HL-60 (cell line): ENCODE measurements around the gene AMN.

Source experiments
- DNase-seq, 2 experiments: peaks; one replicate each; pipeline ENCODE4 v3.0.0-alpha.2; 2010 to 2020; ENCODE audit warnings: low read depth in 1 of 2, low spot score in 1 of 2
- H3K27ac ChIP-seq: fragments of 250-450 bp; sonication (Bioruptor Pico); replicated peaks from 2 replicates; pipeline ENCODE4 v1.5.1; 2020; ENCODE audit warnings: mild to moderate bottlenecking, moderate library complexity
- H3K27me3 ChIP-seq: fragments of 250-450 bp; sonication (Bioruptor Pico); 2 replicates; pipeline ENCODE4 v1.5.1; 2021; ENCODE audit warnings: mild to moderate bottlenecking, moderate library complexity; ENCODE audit not compliant: insufficient read depth, poor library complexity, severe bottlenecking
- H3K4me3 ChIP-seq: replicated peaks from 2 replicates; pipeline ENCODE4 v1.5.1; 2011; ENCODE audit warnings: mild to moderate bottlenecking, control low read depth, low read length; ENCODE audit not compliant: insufficient read depth
- CTCF ChIP-seq: IDR thresholded peaks from one replicate; pipeline ENCODE4 v1.5.1; 2011; ENCODE audit warnings: low read length, control low read depth, inconsistent platforms; ENCODE audit not compliant: insufficient read depth
- GABPA ChIP-seq: IDR thresholded peaks from 2 replicates; pipeline ENCODE4 v1.6.1; 2012; ENCODE audit warnings: low read depth
- POLR2AphosphoS5 ChIP-seq: IDR thresholded peaks from 2 replicates; pipeline ENCODE4 v1.6.1; 2012; ENCODE audit warnings: low read depth
- REST ChIP-seq: IDR thresholded peaks from 2 replicates; pipeline ENCODE4 v1.6.1; 2012; ENCODE audit warnings: low read depth; ENCODE audit not compliant: insufficient replicate concordance
- SPI1 ChIP-seq: IDR thresholded peaks from 2 replicates; pipeline ENCODE4 v1.6.1; 2012; ENCODE audit warnings: low read depth, mild to moderate bottlenecking, borderline replicate concordance

Gene AMN

GRCh38 chr14:102928412-102929240, 6.2 kb downstream of the AMN start:
- no peak overlapping the region for H3K27ac ChIP-seq
- peak; percentile 37 to 65 for DNase-seq
- peaks cover 38% of the 10 kb centered on the region for H3K27me3 ChIP-seq
- no peak for TF ChIP-seq SPI1
- no peak for TF ChIP-seq CTCF
- TF ChIP-seq POLR2AphosphoS5: no peak
- TF ChIP-seq REST: no peak
- no peak for TF ChIP-seq GABPA
- peak overlapping the region; percentile 35 for H3K4me3 ChIP-seq

- DNase-seq: no peak
- TF ChIP-seq GABPA (no peak), REST (no peak)
- peaks cover 30% of the 10 kb centered on the region for H3K27me3 ChIP-seq
- H3K27ac ChIP-seq: no peak overlapping the region
- H3K4me3 ChIP-seq: no peak overlapping the region
These were observed 7.0 kb downstream of the AMN start for GRCh38 chr14:102929241-102930137.

GRCh38 chr14:102930138-102930752, 7.8 kb downstream of the AMN start:
- no peak for DNase-seq
- Histone ChIP-seq H3K4me3 (no peak overlapping the region), H3K27me3 (peaks cover 25% of the 10 kb centered on the region), H3K27ac (no peak overlapping the region)
- TF ChIP-seq POLR2AphosphoS5 (no peak), GABPA (no peak), SPI1 (no peak), CTCF (no peak), REST (no peak)
